Fibroblast of villous mesenchyme (primary cell): Measurements from ENCODE around the gene MAP1LC3B2. TPM values are rescaled to one million over a fixed set of nuclear protein-coding genes. Genes with fewer than 3 reads are reported as not detected.
A peak's percentile ranks its signal among the peaks of the same experiment; 100 is the strongest.

Experiments used
- DNase-seq: peaks from one replicate; pipeline ENCODE4 v3.0.0-alpha.2; 2010; ENCODE audit warnings: low read depth
- H3K4me3 ChIP-seq: 2 replicates; pipeline ENCODE4 v1.5.1; 2011; ENCODE audit warnings: low read depth, mild to moderate bottlenecking, low read length
- CTCF ChIP-seq: IDR thresholded peaks from 2 replicates; pipeline ENCODE4 v1.5.1; 2012; ENCODE audit warnings: low read depth, mild to moderate bottlenecking, low read length; ENCODE audit not compliant: insufficient read depth
- total RNA-seq: library from RNA; depleted of rRNA; stranded (reverse); fragments of >200 nt; gene quantifications from 2 replicates; pipeline ENCODE4 v1.2.3, GENCODE V29; 2012

The MAP1LC3B2 gene
- total RNA-seq, 1 donor = 0.43 TPM

- no peak for DNase-seq
Observed at GRCh38 chr12:116578051-116578450, 18.9 kb downstream of the MAP1LC3B2 start.

GRCh38 chr12:116582610-116583009 is 23.4 kb downstream of the MAP1LC3B2 start:
- peak; percentile 48 for DNase-seq
- no peak overlapping the region for H3K4me3 ChIP-seq
- TF ChIP-seq CTCF = no peak

More at GRCh38 chr12:116578051-116578450, 18.9 kb downstream of the MAP1LC3B2 start:
- H3K4me3 ChIP-seq = no peak overlapping the region
- TF ChIP-seq CTCF = no peak

GRCh38 chr12:116583129-116583694 is 24.0 kb downstream of the MAP1LC3B2 start:
- no peak for TF ChIP-seq CTCF
- H3K4me3 ChIP-seq = no peak overlapping the region
- no peak for DNase-seq

GRCh38 chr12:116587270-116587669 is 28.1 kb downstream of the MAP1LC3B2 start:
- DNase-seq = no peak
- TF ChIP-seq CTCF = no peak
- H3K4me3 ChIP-seq = no peak overlapping the region

- H3K4me3 ChIP-seq = no peak overlapping the region
- no peak for DNase-seq
- TF ChIP-seq CTCF = no peak
Observed at GRCh38 chr12:116588390-116589028, 29.3 kb downstream of the MAP1LC3B2 start.

- no peak overlapping the region for H3K4me3 ChIP-seq
- DNase-seq = no peak
- no peak for TF ChIP-seq CTCF
Observed at GRCh38 chr12:116589581-116589980, 30.4 kb downstream of the MAP1LC3B2 start.
